ENCODE data around the gene MDM4.

Gene MDM4

GRCh38 chr1:204600203-204600602 lies 84.0 kb downstream of the MDM4 start:
- TF ChIP-seq, protein P1, sequence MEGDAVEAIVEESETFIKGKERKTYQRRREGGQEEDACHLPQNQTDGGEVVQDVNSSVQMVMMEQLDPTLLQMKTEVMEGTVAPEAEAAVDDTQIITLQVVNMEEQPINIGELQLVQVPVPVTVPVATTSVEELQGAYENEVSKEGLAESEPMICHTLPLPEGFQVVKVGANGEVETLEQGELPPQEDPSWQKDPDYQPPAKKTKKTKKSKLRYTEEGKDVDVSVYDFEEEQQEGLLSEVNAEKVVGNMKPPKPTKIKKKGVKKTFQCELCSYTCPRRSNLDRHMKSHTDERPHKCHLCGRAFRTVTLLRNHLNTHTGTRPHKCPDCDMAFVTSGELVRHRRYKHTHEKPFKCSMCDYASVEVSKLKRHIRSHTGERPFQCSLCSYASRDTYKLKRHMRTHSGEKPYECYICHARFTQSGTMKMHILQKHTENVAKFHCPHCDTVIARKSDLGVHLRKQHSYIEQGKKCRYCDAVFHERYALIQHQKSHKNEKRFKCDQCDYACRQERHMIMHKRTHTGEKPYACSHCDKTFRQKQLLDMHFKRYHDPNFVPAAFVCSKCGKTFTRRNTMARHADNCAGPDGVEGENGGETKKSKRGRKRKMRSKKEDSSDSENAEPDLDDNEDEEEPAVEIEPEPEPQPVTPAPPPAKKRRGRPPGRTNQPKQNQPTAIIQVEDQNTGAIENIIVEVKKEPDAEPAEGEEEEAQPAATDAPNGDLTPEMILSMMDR (IDR thresholded peaks at IDR 0.05; ENCODE audit: borderline replicate concordance, insufficient read depth, low read depth, low read length): no peak
- H3K4me3 ChIP-seq (ENCODE audit: low read depth, low read length): no peak overlapping the region

DNA sequence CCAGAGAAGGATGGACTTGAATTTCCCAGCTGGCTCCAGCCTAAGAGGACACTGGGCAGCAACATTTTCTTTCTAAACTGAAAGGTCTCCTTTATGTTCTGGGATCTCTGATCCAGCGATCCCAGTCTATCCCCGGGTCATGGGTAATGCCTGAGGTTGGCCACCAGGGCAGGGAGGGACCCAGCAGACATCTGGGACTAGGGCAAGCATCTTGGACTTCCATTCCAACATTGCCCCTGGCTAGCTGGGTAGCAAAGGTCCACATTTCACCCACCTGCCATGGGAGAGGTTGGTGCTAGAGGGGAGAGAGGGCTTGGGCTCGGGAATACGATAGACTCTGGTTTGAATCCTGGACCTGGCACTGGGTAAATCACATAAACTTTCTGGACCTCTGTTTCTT lies 84.8 kb downstream of the MDM4 start:
- H3K4me3 ChIP-seq (ENCODE audit: low read depth, low read length): no peak overlapping the region
- TF ChIP-seq, protein P1 (IDR thresholded peaks at IDR 0.05; ENCODE audit: borderline replicate concordance, insufficient read depth, low read depth, low read length): peak; percentile 28; the same call in 1 of the 2 replicates

DNA sequence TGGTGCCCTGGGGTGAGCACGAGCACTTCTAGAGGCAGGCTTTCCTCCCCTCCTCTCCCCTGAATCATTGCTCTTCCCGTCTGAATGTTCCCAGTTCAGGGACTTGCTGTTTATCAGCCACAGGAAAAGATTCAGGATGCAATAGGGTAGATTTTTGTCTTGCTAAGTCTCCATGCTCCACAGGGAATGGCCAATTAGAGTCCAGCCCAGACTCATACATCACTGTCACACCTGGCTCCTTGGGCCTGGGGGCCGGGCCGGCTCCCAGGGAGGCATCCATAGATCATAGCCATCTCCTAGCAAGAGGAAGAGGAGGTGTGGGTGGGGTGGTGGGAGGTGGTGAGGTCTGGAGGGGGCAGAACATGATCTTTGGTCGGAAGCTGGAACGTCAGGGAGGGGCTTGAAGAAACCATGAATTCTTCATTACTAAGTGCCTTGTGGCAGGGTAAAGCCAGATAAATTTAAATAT lies 85.9 kb downstream of the MDM4 start:
- TF ChIP-seq, protein P1 (IDR thresholded peaks at IDR 0.05; ENCODE audit: borderline replicate concordance, insufficient read depth, low read depth, low read length): no peak
- no peak overlapping the region for H3K4me3 ChIP-seq (ENCODE audit: low read depth, low read length)

DNA sequence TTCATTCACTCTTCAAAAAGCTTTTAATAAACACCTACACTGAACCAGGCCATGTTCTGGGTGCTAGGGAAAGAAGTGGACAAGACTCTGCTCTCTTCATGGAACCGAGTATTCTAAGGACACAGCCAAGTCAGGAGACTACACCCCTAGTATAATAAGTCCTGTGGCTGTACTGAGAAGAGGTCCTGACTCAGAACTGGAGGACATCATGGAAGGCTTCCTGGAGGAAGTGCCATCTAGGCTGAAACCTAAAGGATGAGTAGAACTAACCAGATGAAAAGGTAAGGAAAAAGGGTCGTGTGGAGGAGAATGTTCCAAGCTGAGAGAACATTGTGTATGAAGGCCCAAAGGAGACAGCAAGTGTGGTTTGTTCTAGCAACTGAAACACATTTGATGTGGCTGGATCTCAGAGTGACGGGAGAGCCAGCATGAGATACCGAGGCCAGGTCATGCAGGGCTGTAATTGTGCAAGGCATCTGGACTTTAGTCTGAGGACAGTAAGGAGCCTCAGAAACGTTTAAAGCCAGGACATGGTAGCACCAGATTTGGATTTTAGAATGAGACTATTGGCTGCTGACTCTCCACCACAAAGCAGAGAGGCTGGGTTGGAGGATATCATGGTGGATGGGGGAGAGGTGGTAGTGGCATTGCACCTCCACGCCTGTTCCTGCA lies 86.8 kb downstream of the MDM4 start:
- TF ChIP-seq, protein P1 (IDR thresholded peaks at IDR 0.05; ENCODE audit: borderline replicate concordance, insufficient read depth, low read depth, low read length): no peak
- H3K4me3 ChIP-seq (ENCODE audit: low read depth, low read length): no peak overlapping the region

GRCh38 chr1:204605791-204606190 lies 89.6 kb downstream of the MDM4 start:
- TF ChIP-seq, protein P1 (IDR thresholded peaks at IDR 0.05; ENCODE audit: borderline replicate concordance, insufficient read depth, low read depth, low read length): no peak
- no peak overlapping the region for H3K4me3 ChIP-seq (ENCODE audit: low read depth, low read length)

Data from GM12875 (cell line).